Smooth muscle cell (in vitro differentiated cells): ENCODE measurements around the gene TAAR8. TPM values are rescaled to one million over a fixed set of nuclear protein-coding genes. Genes with fewer than 3 reads are reported as not detected.
"Not testable (repeated sequence)": the region's sequence is repeated elsewhere in the genome, so short reads cannot be mapped to it uniquely, and the experiment has no call there.

ENCODE experiments used
- DNase-seq: peaks from one replicate; lab custom pipeline; 2025; ENCODE audit not compliant: unreplicated experiment; lab: John Stamatoyannopoulos, UW
- H2AFZ ChIP-seq: fragments of 200-600 bp; sonication (generic); 2 replicates; pipeline ENCODE4 v1.6.0; 2016; ENCODE audit warnings: antibody characterized with exemption, low read depth, mild to moderate bottlenecking
- H3F3A ChIP-seq: fragments of 200-600 bp; sonication (generic); 2 replicates; pipeline ENCODE4 v1.6.0; 2017; ENCODE audit warnings: antibody characterized with exemption, low read depth
- H3K27ac ChIP-seq: fragments of 200-600 bp; sonication (generic); 2 replicates; pipeline ENCODE4 v1.5.1; 2016; ENCODE audit warnings: low read depth, mild to moderate bottlenecking
- H3K27me3 ChIP-seq: fragments of 200-600 bp; sonication (generic); 2 replicates; pipeline ENCODE4 v1.6.1; 2016; ENCODE audit warnings: low read depth, mild to moderate bottlenecking
- H3K36me3 ChIP-seq: fragments of 200-600 bp; sonication (generic); 2 replicates; pipeline ENCODE4 v1.5.1; 2016; ENCODE audit warnings: low read depth
- H3K4me1 ChIP-seq: fragments of 200-600 bp; sonication (generic); 2 replicates; pipeline ENCODE4 v1.5.1; 2016; ENCODE audit warnings: low read depth
- H3K4me2 ChIP-seq: fragments of 200-600 bp; sonication (generic); 2 replicates; pipeline ENCODE4 v1.6.0; 2016; ENCODE audit warnings: mild to moderate bottlenecking
- H3K4me3 ChIP-seq: fragments of 200-600 bp; sonication (generic); 2 replicates; pipeline ENCODE4 v1.5.1; 2016; ENCODE audit warnings: mild to moderate bottlenecking
- H3K79me2 ChIP-seq: fragments of 200-600 bp; sonication (generic); 2 replicates; pipeline ENCODE4 v1.6.0; 2016; ENCODE audit warnings: low read depth, mild to moderate bottlenecking
- H3K9ac ChIP-seq: fragments of 200-600 bp; sonication (generic); 2 replicates; pipeline ENCODE4 v1.6.0; 2016; ENCODE audit warnings: low read depth
- H3K9me3 ChIP-seq: fragments of 200-600 bp; sonication (generic); replicated peaks from 2 replicates; pipeline ENCODE4 v1.5.1; 2016; ENCODE audit warnings: low read depth
- H4K20me1 ChIP-seq: fragments of 200-600 bp; sonication (generic); 2 replicates; pipeline ENCODE4 v1.6.0; 2016; ENCODE audit warnings: low read depth
- CTCF ChIP-seq: fragments of 200-600 bp; sonication (generic); IDR thresholded peaks from 2 replicates; pipeline ENCODE4 v1.5.1; 2017; ENCODE audit warnings: borderline replicate concordance, mild to moderate bottlenecking, antibody characterized with exemption; ENCODE audit not compliant: insufficient read depth, poor library complexity, severe bottlenecking
- WGBS: methylation state at CpG from one replicate; pipeline ENCODE4 v1.1.7; 2016; ENCODE audit warnings: low lambda C conversion rate; 5-methylcytosine and 5-hydroxymethylcytosine counted together
- polyA plus RNA-seq: library from polyadenylated mRNA; unstranded; fragments of >200 nt; fragmentation: Nextera tagmentation; extraction: Ambion mirVana; gene quantifications from 2 replicates; pipeline ENCODE4 v1.2.1, GENCODE V29; 2016
- total RNA-seq: library from RNA; depleted of rRNA; stranded (reverse); fragments of >200 nt; gene quantifications from 2 replicates; pipeline ENCODE4 v1.2.3, GENCODE V29; 2014

TAAR8 gene
- total and polyA plus RNA-seq, 2 experiments from 2014 or later, result not detected

GRCh38 chr6:132527791-132528190, 24.7 kb upstream of the TAAR8 start:
- TF ChIP-seq CTCF, result no peak
- H3K27me3 ChIP-seq, result no peaks in the 10 kb centered on the region
- no peak for DNase-seq

GRCh38 chr6:132530293-132530974, 22.0 kb upstream of the TAAR8 start:
- no peak overlapping the region for H3K27ac ChIP-seq
- H3K4me3 ChIP-seq, result no peak overlapping the region
- H4K20me1 ChIP-seq, result no peaks in the 10 kb centered on the region
- H3K79me2 ChIP-seq, result no peaks in the 10 kb centered on the region
- H3K9ac ChIP-seq, result no peak overlapping the region
- peaks cover 10% of the 10 kb centered on the region for H3K4me1 ChIP-seq
- H2AFZ ChIP-seq, result peak overlapping the region; percentile 60
- H3K36me3 ChIP-seq, result no peaks in the 10 kb centered on the region
- no peaks in the 10 kb centered on the region for H3K9me3 ChIP-seq
- no peak for DNase-seq
- no peaks in the 10 kb centered on the region for H3F3A ChIP-seq
- H3K4me2 ChIP-seq, result peak overlapping the region; percentile 57
- no peaks in the 10 kb centered on the region for H3K27me3 ChIP-seq
- peak; percentile 88 for TF ChIP-seq CTCF
- 38% methylated on average over 9 of the region's 9 CpGs for WGBS

More at GRCh38 chr6:132527791-132528190, 24.7 kb upstream of the TAAR8 start:
- H3K9ac ChIP-seq, result no peak overlapping the region
- H3K36me3 ChIP-seq, result no peaks in the 10 kb centered on the region
- H3K79me2 ChIP-seq, result no peaks in the 10 kb centered on the region
- no peak overlapping the region for H3K4me3 ChIP-seq
- H3K27ac ChIP-seq, result no peak overlapping the region
- H3K4me1 ChIP-seq, result peaks cover 10% of the 10 kb centered on the region
- no peak overlapping the region for H2AFZ ChIP-seq
- H3K9me3 ChIP-seq, result no peaks in the 10 kb centered on the region
- no peak overlapping the region for H3K4me2 ChIP-seq
- 78% methylated on average over 6 of the region's 6 CpGs for WGBS
- H3F3A ChIP-seq, result no peaks in the 10 kb centered on the region
- no peaks in the 10 kb centered on the region for H4K20me1 ChIP-seq

GRCh38 chr6:132534546-132534945, 17.9 kb upstream of the TAAR8 start:
- H3K9me3 ChIP-seq, H3K79me2 ChIP-seq, H3K27ac ChIP-seq, H3K36me3 ChIP-seq, H3K9ac ChIP-seq, H4K20me1 ChIP-seq, DNase-seq, H3K4me1 ChIP-seq, H3K4me3 ChIP-seq, H2AFZ ChIP-seq, H3F3A ChIP-seq, H3K4me2 ChIP-seq, H3K27me3 ChIP-seq: not testable (repeated sequence)
- WGBS, result 96% methylated on average over 2 of the region's 2 CpGs

- no peak overlapping the region for H2AFZ ChIP-seq
- H3K4me3 ChIP-seq, result no peak overlapping the region
- no peak for DNase-seq
- H3K9ac ChIP-seq, result no peak overlapping the region
- H3K36me3 ChIP-seq, result no peaks in the 10 kb centered on the region
- no peaks in the 10 kb centered on the region for H3K9me3 ChIP-seq
- H3K4me2 ChIP-seq, result no peak overlapping the region
- no peak overlapping the region for H3K27ac ChIP-seq
- H3K79me2 ChIP-seq, result no peaks in the 10 kb centered on the region
- no peaks in the 10 kb centered on the region for H3F3A ChIP-seq
- TF ChIP-seq CTCF, result no peak
- H3K27me3 ChIP-seq, result peaks cover 22% of the 10 kb centered on the region
- 89% methylated on average over 3 of the region's 3 CpGs for WGBS
- no peaks in the 10 kb centered on the region for H4K20me1 ChIP-seq
- no peaks in the 10 kb centered on the region for H3K4me1 ChIP-seq
Measured at GRCh38 chr6:132537145-132537544, 15.3 kb upstream of the TAAR8 start.
